GM18520 (cell line): Measurements from ENCODE around the gene GAS7.

Source experiments
- ATAC-seq: cut with Tn5 transposase; IDR thresholded peaks from one replicate; pipeline ENCODE4 v1.9.1; 2021; ENCODE audit not compliant: unreplicated experiment

GAS7 gene

DNA sequence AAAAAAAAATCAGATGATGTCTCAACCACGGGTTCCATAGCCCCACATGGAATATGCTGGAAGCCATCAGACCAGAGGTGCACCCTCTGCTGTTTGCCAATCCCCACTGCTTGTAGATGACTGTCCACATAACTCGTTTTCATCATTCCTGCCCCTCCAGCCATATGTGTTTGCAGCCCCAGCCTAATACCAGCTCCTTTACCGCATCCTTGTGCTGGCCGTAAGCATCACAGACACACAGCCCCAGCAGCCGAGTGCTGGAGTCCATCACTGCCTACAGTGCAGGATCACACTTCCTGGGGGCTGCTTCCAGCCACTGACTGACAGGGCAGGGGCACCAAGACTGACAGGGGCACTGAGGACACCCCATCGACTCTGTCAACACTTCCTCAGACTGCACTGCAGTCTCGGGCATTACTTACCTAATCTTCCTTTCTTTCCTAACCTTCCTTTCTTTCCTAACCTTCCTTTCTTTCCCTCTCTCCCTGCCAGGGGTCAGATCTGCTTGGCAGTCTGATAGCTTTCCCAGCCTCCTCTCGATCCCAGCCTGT is 298.3 kb downstream of the GAS7 start:
- ATAC-seq = no peak

DNA sequence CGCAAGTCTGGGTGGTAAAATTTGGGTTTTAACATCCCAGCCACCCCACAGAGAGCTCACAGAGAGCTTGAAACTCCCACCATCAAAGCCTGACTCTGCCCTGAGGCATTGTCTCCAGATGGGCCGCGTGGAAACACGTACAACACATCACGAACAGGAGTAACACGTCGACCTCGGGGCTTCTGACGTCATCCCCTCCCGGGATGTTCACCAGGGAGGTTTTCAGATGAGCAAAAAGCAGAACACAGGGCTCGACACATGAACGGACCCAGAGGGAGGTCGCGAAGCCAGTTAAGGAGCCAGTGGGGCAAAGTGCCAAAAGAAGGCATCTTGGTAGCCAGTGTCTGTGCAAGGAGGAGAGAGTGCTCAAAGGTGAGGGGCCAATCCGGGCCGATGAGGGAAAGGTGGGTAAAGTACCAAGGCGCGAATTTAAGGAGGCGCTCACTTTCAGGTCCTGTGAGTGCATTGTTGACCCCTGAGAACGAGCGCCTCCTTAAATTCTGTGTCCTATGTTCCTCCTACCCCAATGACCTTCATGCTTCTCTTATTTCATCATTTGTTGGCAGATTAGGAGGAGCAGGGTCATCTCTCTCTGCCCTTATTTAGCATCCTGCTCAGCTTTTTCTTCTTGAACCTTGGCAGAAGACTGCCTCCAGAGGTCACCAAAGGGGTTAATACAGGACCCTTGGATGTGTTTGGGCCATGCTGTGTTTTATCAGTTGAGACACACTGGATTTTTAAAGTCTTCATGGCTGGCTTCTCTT is 298.9 kb downstream of the GAS7 start:
- no peak for ATAC-seq

- no peak for ATAC-seq
Observed at GRCh38 chr17:9898812-9899211, 299.6 kb downstream of the GAS7 start.

GRCh38 chr17:9897372-9897968 is 300.9 kb downstream of the GAS7 start:
- no peak for ATAC-seq

DNA sequence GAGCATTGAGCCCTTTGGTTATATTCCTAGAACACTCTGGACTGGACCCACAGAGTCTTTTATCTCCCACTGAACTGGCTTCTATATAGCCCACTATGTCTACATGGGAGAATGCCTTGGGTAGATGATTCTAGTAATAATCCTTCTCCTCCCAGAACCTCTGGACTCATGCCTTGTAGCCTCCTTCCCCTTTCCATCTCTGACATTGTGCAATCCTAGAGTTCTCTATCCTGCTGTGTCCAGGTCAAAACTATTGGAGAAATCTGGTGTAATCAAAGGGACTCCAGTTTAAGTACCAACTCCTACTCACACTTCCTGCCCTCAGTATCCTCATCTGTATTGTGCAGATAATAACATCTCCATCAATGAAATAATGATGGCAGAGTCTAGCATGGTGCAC is 302.5 kb downstream of the GAS7 start:
- no peak for ATAC-seq

- no peak for ATAC-seq
Observed at GRCh38 chr17:9894231-9894630, 304.2 kb downstream of the GAS7 start.

DNA sequence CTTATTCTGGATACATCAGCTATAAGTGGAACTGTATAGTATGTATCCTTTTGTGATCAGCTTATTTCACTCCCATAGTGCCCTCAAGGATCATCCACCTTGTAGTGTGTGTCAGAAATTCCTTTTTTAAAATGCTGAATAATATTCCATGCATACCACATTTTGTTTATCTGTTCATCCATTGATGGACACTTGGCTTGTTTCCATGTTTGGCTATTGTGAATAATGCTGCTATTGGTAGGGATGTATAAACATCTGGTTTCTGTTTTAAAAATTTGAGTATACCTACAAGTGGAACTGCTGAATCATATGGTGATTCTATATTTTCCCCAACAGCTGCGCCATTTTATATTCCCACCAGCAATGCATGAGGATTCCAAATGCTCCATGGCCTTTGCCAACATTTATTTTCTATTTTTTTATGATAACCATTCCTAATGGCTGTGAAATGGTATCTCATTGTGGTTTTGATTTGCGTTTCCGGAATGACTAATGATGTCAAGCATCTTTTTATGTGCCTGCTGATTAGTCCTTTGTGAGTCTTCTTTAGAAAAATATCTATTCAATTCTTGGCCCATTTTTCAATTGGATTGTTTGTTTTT is 304.9 kb downstream of the GAS7 start:
- no peak for ATAC-seq

DNA sequence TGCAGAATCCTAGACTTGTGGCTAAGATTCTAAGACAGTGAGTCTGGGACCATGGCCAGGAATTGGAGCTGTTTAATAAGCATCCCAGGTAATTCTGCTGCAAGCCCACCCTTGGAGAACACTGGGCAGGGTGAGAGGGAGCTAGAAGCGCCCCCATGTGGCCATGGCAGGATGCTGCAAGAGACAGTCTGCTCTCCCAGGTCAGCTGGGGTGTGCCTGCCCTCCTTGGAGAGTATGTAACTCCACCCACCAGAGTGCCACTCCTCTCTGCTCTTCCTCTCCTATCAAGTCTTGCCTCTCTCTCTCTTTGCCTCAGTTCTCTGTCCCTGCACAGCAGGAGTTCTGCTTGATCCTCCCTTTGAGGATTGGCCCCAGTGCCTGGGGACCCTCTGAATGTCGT is 308.3 kb downstream of the GAS7 start:
- no peak for ATAC-seq

GRCh38 chr17:9887508-9887907 is 310.9 kb downstream of the GAS7 start:
- no peak for ATAC-seq

GRCh38 chr17:9886141-9886930 is 312.1 kb downstream of the GAS7 start:
- ATAC-seq = no peak

GRCh38 chr17:9883451-9883850 is 315.0 kb downstream of the GAS7 start:
- no peak for ATAC-seq

DNA sequence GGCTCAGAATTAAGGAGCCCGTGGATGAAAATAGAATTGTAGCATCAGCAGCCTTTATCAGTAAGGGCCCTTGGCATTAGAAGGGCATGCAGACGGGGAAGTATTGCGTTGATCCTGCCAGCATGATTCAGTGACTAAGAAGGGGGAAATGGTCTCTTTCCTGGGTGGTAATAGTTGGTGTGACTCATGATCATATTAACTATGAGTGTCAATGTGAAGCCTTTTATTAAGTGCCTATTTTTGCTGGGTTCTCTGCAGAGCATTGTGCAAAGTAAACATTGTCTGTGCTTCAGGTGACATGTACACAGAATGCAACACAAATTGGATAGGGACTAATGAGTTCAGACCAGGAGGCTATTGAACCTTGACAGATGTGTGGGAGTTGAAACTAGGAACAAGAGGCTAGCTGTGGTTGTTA is 317.8 kb downstream of the GAS7 start:
- ATAC-seq = no peak

DNA sequence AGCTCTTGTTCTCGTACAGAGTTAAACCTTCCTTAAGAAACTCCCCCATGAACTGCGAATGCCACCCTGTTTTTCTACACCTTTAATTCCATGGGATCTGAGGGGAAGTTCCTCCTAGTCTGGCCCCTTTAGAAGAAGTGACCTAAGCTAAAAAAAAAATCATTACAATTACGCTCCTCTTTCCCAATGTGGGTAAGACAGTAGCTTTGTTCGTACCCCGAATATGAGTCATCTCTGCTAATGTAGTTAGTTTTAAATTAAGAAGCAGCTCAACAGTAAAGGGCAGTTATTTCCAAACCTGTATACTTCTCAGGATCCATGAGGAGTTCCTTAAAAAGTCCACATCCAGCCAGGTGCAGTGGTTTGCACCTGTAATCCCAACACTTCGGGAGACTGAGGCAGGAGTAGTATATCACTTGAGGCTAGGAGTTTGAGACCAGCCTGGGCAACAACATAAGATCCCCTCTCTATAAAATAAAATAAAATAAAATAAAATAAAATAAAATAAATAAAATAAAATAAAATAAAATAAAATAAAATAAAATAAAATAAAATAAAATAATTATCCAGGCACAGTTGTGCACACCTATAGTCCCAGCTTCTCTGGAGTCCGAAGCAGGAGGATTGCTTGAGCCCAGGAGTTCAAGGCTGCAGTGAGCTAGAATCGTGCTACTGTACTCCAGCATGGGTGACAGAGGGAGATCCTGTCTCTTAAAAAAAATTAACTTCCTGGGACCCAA is 319.4 kb downstream of the GAS7 start:
- ATAC-seq = no peak

DNA sequence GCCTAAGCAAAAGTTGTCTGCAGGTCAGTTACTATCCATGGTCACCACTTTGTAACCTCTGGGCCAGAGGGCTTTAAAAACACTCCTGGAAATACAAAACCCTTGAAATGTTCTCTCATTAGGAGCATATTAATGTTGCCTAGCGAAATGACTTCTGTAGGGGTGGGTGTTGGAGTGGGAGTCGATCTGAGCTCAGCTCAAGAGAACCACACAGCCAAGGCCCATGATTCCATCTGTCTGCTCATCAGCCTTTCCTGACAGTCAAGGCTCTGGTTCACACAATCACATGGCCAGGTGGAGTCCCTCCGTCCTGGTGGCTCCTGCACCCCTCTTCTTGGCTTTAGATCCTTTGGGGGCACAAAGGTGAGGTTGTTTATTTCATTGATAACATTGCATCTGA is 320.1 kb downstream of the GAS7 start:
- ATAC-seq = no peak

DNA sequence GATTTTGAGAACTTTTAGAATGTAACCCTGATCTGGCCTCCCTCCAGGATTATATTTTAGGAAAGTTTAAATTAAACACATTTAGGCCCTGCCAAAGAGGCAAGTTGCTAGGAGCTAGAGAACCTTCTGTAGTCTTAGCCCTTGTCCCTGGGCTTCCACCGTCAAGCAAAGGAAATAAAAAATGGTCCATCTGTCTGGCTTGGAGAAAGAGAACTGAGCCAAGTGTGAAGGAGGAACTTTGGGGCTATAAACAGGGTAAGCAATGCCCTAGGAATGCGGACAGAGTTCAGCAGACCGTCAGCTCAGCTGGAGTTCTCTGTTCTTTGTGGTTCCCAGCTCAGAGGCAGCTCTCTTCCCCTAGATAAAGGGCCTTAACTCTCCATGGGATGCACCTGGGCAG is 323.0 kb downstream of the GAS7 start:
- no peak for ATAC-seq

- ATAC-seq = no peak
Observed at GRCh38 chr17:9874722-9875121, 323.7 kb downstream of the GAS7 start.

DNA sequence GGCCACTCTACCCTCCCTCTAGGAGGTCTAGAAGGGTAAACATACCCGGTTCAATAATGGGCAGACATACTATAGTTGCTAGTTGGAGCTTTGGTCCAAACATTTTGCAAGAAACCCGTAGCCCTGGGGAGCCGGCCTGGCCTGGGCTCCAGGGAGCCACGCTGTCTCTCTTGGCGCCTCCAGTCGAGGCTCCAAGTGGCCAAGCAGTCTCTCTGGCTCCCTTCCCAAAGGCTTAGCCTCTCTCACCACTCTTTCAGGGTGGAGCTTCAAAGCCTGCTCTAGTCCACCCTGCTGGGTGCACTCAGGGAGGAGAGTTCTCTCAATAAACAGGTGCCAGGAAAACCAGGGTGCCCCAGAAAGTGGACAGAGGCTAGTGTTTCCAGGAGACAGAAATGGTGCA is 325.6 kb downstream of the GAS7 start:
- ATAC-seq = no peak

DNA sequence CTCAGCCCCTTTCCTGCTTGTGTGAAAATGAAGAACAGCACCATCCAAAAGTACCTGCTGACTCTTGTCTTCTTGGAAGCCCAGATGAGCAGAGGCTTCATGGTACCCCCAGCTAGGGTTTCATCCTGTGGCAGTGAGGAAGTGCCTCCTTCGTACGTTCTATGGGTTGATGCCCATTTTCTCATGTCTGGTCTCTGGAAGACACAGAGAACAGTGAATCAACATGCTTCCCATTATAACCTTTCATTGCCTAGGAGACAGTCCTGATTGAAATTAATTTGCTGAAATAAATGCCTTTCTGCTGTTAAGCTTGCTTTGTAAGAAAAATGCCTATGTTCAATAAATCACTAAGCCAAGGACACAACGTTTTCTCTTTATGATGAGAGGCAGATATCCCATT is 329.9 kb downstream of the GAS7 start:
- ATAC-seq = no peak

GRCh38 chr17:9865586-9865985 is 332.8 kb downstream of the GAS7 start:
- ATAC-seq = no peak

DNA sequence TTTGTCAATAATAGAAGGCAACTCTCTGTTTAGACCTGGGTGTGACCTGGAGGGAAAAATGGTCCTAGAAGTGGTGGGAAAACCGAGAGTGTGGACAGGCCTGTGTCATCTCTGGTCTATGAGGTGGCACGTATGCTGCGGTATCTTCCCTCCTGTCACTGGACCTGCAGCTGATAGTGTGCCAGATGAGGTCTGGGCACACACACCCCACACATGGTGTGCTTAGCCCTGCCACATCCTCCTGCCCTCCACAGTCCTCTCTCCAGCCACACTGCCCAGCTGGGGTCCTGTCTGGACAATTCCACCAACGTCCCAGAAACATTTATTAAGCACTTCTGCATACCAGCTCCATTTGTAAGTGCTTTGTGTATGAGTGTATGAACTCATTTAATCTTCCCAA is 335.5 kb downstream of the GAS7 start:
- ATAC-seq = no peak

DNA sequence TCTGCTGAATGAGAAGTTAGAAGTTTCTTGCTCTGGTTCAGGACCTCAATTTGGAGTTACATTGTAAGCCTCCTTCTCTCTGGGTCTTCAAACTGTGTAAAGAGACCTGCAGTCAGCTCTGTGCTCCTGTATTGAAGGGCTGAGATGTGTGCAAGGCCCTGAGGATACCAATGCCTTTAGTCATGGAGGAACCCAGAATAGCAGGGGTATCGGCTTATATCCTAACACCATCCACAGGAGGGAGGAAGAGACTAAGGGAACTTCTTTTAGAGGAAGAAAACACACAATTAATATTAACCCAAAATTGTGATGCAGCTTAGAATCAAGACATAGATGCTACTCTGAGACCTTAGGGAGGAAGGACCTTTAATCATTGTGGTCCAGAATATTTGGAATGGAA is 336.2 kb downstream of the GAS7 start:
- no peak for ATAC-seq
